Measurements from ENCODE around the gene TBC1D4.
"Not testable (repeated sequence)": the region's sequence is repeated elsewhere in the genome, so short reads cannot be mapped to it uniquely, and the experiment has no call there.

TBC1D4 gene

DNA sequence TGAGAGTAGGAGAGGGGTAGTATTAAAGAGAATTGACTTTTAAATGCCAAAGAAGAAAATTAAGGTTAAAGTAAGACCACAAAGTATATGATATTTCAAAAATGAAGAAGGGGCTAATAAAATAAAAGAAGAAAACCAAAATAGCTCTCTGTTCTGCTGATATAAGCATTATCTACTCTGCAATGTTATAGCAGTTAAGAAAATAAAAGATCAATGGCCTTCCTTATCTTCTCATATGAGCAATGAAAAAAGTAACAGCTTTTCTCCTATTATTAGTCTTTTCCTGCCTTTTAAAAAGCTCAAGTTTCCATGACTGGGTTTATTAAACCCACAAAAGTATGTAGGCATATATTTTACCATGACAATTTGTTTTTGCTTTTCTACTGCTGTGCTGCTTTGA is 126.4 kb downstream of the TBC1D4 start:
- no peak for DNase-seq

DNA sequence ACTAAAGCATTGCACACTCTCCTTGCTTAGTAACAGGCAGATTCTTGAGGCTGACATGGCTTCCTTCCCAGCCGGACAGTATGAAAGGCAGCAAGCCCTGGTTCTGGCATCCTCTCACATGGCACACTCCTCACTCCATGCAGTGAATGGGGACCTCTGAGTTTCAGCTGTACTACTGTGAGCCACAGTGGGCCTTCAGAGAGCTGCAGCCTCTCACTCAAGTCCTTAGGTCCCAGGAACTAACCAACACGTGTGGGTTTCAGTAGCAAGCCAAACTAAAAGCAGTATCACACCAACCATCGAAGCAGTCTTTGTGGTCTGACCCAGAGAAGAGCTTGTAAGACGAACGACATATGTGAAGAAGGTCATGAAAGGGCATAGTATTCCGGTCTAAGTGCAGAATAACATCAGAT is 128.2 kb downstream of the TBC1D4 start:
- DNase-seq: no peak

GRCh38 chr13:75352641-75353327 is 129.2 kb downstream of the TBC1D4 start:
- no peak for DNase-seq

DNA sequence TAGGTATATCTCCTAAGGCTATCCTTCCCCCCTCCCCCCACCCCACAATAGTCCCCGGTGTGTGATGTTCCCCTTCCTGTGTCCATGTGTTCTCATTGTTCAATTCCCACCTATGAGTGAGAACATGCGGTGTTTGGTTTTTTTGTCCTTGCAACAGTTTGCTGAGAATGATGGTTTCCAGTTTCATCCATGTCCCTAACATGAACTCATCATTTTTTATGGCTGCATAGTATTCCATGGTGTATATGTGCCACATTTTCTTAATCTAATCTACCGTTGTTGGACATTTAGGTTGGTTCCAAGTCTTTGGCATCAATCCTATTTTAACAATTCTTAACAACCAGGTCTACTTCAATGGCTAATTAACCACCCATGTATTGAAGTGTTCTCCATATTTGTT is 130.4 kb downstream of the TBC1D4 start:
- not testable (repeated sequence) for DNase-seq

DNA sequence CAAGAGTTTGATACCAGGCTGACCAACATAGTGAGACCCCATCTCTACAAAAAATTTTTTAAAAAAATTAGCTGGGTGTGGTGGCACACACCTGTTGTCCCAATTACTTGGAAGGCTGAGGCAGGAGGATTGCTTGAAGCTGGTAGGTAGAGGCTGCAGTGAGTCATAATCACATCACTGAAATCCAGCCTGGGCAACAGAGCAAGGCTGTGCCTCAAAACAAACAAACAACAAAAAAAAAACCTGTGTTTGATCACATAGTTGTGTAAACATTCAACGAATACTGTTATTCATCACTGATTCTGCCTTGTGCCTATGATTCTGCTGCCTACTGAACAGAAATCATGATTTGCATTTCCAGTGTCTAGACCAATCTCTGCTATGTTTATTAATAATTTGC is 134.0 kb downstream of the TBC1D4 start:
- no peak for DNase-seq

DNA sequence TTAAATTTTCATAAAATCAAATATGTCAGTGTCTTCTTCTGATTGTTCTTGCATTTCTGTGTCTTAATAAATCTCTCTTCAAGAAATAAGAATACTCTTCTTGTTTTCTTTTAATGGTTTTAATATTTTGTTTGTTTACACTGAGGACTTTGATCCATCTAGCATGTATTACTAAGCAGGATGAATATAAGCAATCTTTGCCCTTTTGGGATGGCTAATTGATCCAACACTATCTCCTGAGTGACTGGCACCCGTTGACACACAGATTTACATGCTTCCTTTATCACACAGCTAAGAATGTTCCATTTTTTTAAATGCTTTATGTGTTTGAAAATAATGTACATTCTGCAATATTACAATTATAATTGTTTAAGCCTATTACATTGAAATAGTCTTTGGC is 134.5 kb downstream of the TBC1D4 start:
- no peak for DNase-seq

DNA sequence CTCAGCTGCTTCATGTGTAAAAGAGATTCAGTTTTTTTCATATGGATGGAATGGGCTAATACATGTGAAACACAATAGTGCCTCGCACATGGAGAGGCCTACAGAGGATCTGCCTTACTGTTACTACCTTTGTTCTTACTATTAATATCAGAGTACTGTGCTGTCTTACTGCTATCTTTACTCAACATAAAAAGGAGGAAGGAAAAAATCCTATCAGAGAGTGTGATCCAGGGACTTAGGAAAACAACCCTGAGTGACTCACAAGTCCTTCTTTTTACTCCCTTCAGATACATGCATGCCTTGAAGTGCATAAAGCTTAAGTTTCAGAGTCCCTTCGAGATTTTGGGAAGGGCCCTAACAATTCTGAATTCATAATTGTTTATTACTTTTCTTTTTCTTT is 136.8 kb downstream of the TBC1D4 start:
- no peak for DNase-seq

DNA sequence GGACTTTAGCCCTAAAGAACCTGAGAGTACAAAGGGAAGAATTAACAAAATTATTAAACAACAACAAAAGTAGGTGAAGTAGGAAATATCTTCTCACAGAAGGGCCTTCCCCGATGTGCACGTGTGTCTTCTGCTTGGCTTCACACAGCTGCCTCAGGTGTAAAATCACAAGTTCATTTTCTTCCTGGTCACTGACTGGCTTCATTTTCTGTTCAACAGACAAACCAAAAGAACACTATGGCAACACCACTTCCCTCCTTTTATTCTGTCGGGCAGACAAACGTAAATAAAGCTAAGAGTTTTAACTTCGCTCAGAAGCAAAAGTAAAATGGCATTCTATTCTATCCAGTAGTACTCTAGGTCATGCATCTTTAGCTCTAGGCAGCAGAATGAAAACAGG is 140.9 kb downstream of the TBC1D4 start:
- no peak for DNase-seq

- DNase-seq: no peak
Measured at GRCh38 chr13:75339635-75340374, 142.2 kb downstream of the TBC1D4 start.

- no peak for DNase-seq
Measured at GRCh38 chr13:75334634-75335447, 147.1 kb downstream of the TBC1D4 start.

DNA sequence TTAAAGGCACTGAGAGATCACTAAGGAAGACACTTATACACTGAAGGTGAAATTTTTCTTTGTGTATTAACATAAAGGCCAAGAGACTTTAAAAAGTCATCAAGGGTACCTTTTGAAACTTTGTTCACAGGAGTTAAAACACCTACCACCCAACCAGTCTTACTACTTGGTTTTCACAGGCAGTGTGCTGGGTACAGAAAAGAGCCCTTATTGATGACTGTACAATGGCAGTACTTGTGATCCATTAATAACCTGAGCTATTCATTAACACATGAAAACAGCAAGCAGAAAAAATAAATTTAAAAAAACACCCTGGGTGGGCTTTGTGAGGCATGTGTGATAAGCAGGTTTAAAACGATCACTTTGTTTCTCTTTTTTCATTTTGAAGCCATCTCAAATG is 148.9 kb downstream of the TBC1D4 start:
- no peak for DNase-seq

GRCh38 chr13:75331792-75332349 is 150.1 kb downstream of the TBC1D4 start:
- no peak for DNase-seq

GRCh38 chr13:75330770-75331169 is 151.2 kb downstream of the TBC1D4 start:
- DNase-seq: no peak

DNA sequence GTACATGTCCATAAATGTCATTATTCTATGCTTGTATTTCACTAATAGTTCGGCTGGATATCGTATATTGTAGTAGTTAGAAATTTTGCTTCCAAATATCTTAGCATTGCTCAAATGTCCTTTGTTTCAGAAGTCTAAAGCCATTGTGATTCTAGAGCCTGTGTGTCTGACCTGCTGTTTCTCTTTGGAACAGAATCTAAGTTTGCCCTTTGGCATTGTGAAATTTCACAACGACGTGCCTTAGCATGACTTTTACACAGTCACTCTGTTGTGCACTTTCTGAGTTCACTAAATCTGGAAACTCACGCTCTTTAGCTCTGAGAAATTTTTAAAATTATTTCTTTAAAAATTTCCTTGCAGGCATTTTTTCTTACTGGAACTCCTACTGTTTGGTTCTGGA is 152.2 kb downstream of the TBC1D4 start:
- DNase-seq: no peak

DNA sequence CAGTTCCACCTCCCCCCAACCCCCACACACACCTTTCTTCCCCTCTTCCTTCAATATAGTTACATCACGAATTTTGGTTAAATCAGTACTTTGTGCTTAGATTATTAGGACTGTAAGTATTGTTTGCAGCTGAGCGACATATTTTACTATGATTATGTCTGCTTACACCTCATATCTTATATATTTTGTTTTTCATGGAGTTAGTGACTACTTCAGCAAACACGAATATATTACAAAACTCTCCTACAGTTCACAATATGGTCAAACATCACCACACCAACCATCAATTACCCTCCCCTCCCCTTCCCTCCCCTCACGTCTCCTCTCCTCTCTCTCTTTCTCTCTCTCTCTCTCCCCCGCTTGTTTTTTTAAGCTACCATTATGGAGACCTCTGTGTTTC is 152.9 kb downstream of the TBC1D4 start:
- no peak for DNase-seq

- DNase-seq: no peak
Measured at GRCh38 chr13:75327135-75327510, 154.8 kb downstream of the TBC1D4 start.

DNA sequence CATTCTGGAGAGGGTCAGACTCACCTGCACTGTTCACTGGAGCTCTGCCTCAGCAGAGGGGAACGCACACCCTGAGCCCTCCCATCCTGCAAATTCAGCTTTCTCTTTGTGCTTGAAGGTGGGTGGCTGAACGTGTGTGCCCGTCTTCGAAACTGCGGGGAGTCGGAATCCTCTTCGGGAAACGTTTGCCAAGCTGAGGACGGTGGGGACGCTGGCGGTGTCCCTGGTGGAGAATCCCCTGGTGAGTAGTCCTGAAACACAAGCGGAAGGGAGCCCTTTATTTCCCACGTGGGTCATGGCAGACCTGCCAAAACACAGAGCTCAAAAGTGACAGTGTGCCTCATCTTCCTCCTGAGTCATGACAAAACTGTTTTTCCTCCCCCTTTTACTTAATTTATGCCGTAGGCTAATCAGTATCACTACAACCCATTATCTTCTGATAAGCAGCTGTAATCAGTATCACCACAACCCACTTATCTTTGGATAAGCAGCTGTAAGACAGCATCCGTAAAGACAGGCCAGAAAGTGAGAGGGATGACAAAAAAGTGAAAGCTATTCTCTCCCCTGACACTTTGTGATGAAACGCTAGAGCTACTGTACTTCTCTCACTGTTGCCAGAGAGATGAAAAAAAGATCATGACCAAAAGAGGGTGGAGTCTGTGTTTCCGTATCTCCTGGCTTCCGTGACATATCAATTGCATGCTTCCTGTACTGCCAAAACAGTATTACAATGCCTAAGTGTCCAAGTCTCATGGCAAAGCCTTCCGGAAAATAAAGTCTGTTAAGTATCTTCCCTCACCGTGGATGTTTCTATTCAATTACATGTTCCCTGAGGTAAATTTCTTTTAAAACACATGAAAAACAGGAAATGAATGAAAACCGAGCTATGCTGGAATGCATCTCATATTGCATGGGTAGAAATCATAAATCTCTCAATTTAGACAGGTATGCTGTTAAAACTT is 155.5 kb downstream of the TBC1D4 start:
- DNase-seq: no peak

DNA sequence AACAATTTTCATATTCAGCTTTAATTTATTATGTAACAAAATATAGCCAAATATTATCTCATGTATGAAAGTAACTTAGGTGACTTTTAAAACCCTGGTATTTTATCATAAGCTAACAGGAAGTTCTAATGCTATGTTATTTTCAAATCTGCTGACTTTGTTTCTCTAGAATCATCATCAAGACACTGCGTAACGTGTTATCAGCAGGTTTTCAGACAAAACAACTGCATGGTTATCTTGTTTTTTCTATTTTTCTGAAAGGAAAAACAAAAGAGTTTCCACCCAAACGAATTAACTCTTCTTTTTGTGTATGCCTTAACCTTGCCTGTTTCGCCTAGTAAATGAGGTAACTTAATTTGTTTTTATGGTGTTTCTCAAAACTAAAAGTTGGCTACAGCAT is 156.3 kb downstream of the TBC1D4 start:
- no peak for DNase-seq

GRCh38 chr13:75324413-75324940 is 157.5 kb downstream of the TBC1D4 start:
- no peak for DNase-seq

GRCh38 chr13:75321084-75321483 is 160.9 kb downstream of the TBC1D4 start:
- DNase-seq: no peak

- no peak for DNase-seq
Measured at GRCh38 chr13:75319254-75319653, 162.7 kb downstream of the TBC1D4 start.
